ENCODE results near the gene RPS29. TPM values are rescaled to one million over a fixed set of nuclear protein-coding genes. Genes with fewer than 3 reads are reported as not detected.

RPS29 gene
- total and polyA plus RNA-seq, 2 of the 13 experiments (the other 11 are each of a cell fraction or from before 2014, with no cell fraction given) = 4,303 to 8,215 TPM

DNA sequence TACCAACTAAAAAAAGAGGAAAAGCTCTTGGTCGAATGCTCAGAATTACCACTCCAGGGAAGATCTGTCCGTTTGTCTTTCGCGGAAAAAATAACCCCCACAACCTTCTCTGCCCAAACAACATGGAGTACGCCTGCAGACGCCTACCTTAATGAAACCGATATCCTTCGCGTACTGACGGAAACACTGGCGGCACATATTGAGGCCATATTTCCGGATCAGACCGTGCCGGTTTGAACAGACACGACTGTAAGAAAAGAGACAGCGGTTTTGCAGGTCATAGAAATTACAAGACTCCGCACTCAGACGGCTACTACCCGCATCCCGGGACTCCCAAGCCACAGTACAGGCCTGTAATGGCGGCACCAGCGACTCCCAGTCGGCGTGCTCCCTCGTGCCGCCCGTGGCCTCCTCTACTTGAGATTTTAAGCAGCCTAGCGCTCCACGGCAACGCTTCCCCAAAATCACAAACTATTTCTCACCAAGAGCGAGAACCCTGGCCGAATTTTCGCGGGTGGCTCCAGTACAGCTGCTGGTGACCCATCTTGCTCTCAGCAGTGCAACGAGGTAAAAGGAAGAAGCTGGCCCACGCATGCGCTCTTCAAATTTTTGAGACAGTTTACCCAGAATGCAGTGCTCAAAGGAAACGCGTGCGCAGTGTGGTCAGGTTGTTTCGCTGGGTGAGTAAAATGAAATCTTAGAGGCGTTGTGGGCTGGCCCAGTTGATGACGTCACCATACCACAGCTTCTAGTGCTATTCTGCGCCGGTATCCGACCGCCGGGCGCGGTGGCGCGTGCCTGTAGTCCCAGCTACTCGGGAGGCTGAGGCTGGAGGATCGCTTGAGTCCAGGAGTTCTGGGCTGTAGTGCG is at the start of gene RPS29 (continued):
- TF ChIP-seq KLF6 (CRISPR knock-in tag; IDR thresholded peaks at IDR 0.05) (peak; percentile 76), ZC3H13 (CRISPR knock-in tag; IDR thresholded peaks at IDR 0.05) (peak; percentile 62; the same call in 1 of the 2 replicates), RXRB (CRISPR knock-in tag; IDR thresholded peaks at IDR 0.05; ENCODE audit: borderline replicate concordance) (peak; percentile 10; the same call in 1 of the 2 replicates), RBM22 (optimal IDR thresholded peaks at IDR 0.05; ENCODE audit: low read length) (peak; percentile 4), RFX5 (IDR thresholded peaks at IDR 0.05; ENCODE audit: low read depth, low read length) (peak; percentile 77), ZNF841 (CRISPR knock-in tag; IDR thresholded peaks at IDR 0.05; ENCODE audit: borderline replicate concordance) (no peak), SIX4 (CRISPR knock-in tag; IDR thresholded peaks at IDR 0.05) (0 out of 2 replicates have a peak, but pooled peaks have one; percentile 5), ZNF121 (CRISPR knock-in tag; IDR thresholded peaks at IDR 0.05) (no peak; the same call in 1 of the 2 replicates), ZNF367 (CRISPR knock-in tag; IDR thresholded peaks at IDR 0.05; ENCODE audit: borderline replicate concordance) (no peak), ZNF558 (CRISPR knock-in tag; IDR thresholded peaks at IDR 0.05; ENCODE audit: borderline replicate concordance) (0 out of 2 replicates have a peak, but pooled peaks have one; percentile 12), ZNF660 (CRISPR knock-in tag; IDR thresholded peaks at IDR 0.05; ENCODE audit: borderline replicate concordance, low read depth) (no peak), FOXK1 (CRISPR knock-in tag; IDR thresholded peaks at IDR 0.05; ENCODE audit: borderline replicate concordance, low read depth) (no peak; the same call in 1 of the 2 replicates), CBX1 (IDR thresholded peaks at IDR 0.05; ENCODE audit: low read depth) (no peak), ZNF749 (CRISPR knock-in tag; IDR thresholded peaks at IDR 0.05; ENCODE audit: borderline replicate concordance) (0 out of 2 replicates have a peak, but pooled peaks have one; percentile 65), KMT2B (CRISPR knock-in tag; IDR thresholded peaks at IDR 0.05) (peak; percentile 72), PHF21A (CRISPR knock-in tag; IDR thresholded peaks at IDR 0.05) (peak; percentile 89), U2AF2 (IDR thresholded peaks at IDR 0.05; ENCODE audit: low read depth, low read length) (no peak), KDM3A (CRISPR knock-in tag; IDR thresholded peaks at IDR 0.05; ENCODE audit: low read depth) (0 out of 2 replicates have a peak, but pooled peaks have one; percentile 65), ZNF296 (CRISPR knock-in tag; conservative IDR thresholded peaks at IDR 0.05) (no peak), CCAR2 (optimal IDR thresholded peaks at IDR 0.05; ENCODE audit: low read depth, low read length) (no peak), ZFY (CRISPR knock-in tag; IDR thresholded peaks at IDR 0.05) (peak; percentile 95), PAF1 (CRISPR knock-in tag; IDR thresholded peaks at IDR 0.05) (no peak), SOX13 (IDR thresholded peaks at IDR 0.05) (no peak), SOX13 (CRISPR knock-in tag; conservative IDR thresholded peaks at IDR 0.05 in 1 of 2, IDR thresholded peaks at IDR 0.05 in 1 of 2) (peak in 1 of 2 experiments; percentile 46; a peak in 1 of 4 replicates), SP5 (CRISPR knock-in tag; IDR thresholded peaks at IDR 0.05; ENCODE audit: borderline replicate concordance, low read depth) (no peak)
- TF ChIP-seq, protein P1, sequence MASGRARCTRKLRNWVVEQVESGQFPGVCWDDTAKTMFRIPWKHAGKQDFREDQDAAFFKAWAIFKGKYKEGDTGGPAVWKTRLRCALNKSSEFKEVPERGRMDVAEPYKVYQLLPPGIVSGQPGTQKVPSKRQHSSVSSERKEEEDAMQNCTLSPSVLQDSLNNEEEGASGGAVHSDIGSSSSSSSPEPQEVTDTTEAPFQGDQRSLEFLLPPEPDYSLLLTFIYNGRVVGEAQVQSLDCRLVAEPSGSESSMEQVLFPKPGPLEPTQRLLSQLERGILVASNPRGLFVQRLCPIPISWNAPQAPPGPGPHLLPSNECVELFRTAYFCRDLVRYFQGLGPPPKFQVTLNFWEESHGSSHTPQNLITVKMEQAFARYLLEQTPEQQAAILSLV (CRISPR knock-in tag; IDR thresholded peaks at IDR 0.05; ENCODE audit: borderline replicate concordance) = 0 out of 2 replicates have a peak, but pooled peaks have one; percentile 36
- TF ChIP-seq, protein P2, sequence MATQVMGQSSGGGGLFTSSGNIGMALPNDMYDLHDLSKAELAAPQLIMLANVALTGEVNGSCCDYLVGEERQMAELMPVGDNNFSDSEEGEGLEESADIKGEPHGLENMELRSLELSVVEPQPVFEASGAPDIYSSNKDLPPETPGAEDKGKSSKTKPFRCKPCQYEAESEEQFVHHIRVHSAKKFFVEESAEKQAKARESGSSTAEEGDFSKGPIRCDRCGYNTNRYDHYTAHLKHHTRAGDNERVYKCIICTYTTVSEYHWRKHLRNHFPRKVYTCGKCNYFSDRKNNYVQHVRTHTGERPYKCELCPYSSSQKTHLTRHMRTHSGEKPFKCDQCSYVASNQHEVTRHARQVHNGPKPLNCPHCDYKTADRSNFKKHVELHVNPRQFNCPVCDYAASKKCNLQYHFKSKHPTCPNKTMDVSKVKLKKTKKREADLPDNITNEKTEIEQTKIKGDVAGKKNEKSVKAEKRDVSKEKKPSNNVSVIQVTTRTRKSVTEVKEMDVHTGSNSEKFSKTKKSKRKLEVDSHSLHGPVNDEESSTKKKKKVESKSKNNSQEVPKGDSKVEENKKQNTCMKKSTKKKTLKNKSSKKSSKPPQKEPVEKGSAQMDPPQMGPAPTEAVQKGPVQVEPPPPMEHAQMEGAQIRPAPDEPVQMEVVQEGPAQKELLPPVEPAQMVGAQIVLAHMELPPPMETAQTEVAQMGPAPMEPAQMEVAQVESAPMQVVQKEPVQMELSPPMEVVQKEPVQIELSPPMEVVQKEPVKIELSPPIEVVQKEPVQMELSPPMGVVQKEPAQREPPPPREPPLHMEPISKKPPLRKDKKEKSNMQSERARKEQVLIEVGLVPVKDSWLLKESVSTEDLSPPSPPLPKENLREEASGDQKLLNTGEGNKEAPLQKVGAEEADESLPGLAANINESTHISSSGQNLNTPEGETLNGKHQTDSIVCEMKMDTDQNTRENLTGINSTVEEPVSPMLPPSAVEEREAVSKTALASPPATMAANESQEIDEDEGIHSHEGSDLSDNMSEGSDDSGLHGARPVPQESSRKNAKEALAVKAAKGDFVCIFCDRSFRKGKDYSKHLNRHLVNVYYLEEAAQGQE (IDR thresholded peaks at IDR 0.05; ENCODE audit: borderline replicate concordance in 1 of 2, low read depth in 1 of 2, low read length in 2 of 2) = no peak
